ENCODE measurements around the gene OSBPL9. TPM values are rescaled to one million over a fixed set of nuclear protein-coding genes. Genes with fewer than 3 reads are reported as not detected.
"Not testable (repeated sequence)": the region's sequence is repeated elsewhere in the genome, so short reads cannot be mapped to it uniquely, and the experiment has no call there.

Gene OSBPL9
- total RNA-seq, 2 donors from 2014 or later, result 60.0 to 60.8 TPM

GRCh38 chr1:51600529-51600928, 16.4 kb upstream of the OSBPL9 start:
- no peak for TF ChIP-seq CTCF (IDR thresholded peaks at IDR 0.05)
- H3K9me3 ChIP-seq, result no peaks in the 10 kb centered on the region
- no peaks in the 10 kb centered on the region for H3K36me3 ChIP-seq
- DNase-seq (ENCODE audit: low spot score), result no peak
- no peaks in the 10 kb centered on the region for H3K4me1 ChIP-seq
- H3K27me3 ChIP-seq, result no peaks in the 10 kb centered on the region
- H3K27ac ChIP-seq, result no peak overlapping the region
- H3K4me3 ChIP-seq, result no peak overlapping the region

GRCh38 chr1:51600965-51601364, 15.9 kb upstream of the OSBPL9 start:
- Histone ChIP-seq H3K4me1 (peaks cover 0 to 4% of the 10 kb centered on the region in 2 donors), H3K36me3 (no peaks in the 10 kb centered on the region), H3K9me3 (no peaks in the 10 kb centered on the region), H3K27ac (no peak overlapping the region), H3K4me3 (no peak overlapping the region), H3K27me3 (no peaks in the 10 kb centered on the region)
- no peak for DNase-seq (ENCODE audit: low spot score)
- TF ChIP-seq CTCF (IDR thresholded peaks at IDR 0.05), result no peak

- Histone ChIP-seq H3K36me3 (no peaks in the 10 kb centered on the region), H3K9me3 (no peaks in the 10 kb centered on the region), H3K4me1 (peaks cover 0 to 7% of the 10 kb centered on the region in 2 donors), H3K27ac (no peak overlapping the region), H3K4me3 (no peak overlapping the region), H3K27me3 (no peaks in the 10 kb centered on the region)
- no peak for DNase-seq (ENCODE audit: low spot score)
- TF ChIP-seq CTCF (IDR thresholded peaks at IDR 0.05), result no peak
Measured at GRCh38 chr1:51605961-51606723, 10.8 kb upstream of the OSBPL9 start.

GRCh38 chr1:51607681-51608095, 9.2 kb upstream of the OSBPL9 start:
- no peaks in the 10 kb centered on the region for H3K36me3 ChIP-seq
- no peak for TF ChIP-seq CTCF (IDR thresholded peaks at IDR 0.05)
- no peaks in the 10 kb centered on the region for H3K9me3 ChIP-seq
- no peak overlapping the region for H3K27ac ChIP-seq
- H3K27me3 ChIP-seq, result no peaks in the 10 kb centered on the region
- no peak overlapping the region for H3K4me3 ChIP-seq
- DNase-seq (ENCODE audit: low spot score), result no peak
- peaks cover 0 to 12% of the 10 kb centered on the region in 2 donors for H3K4me1 ChIP-seq

GRCh38 chr1:51610104-51610503, 6.8 kb upstream of the OSBPL9 start:
- H3K4me1 ChIP-seq, result peaks cover 0 to 26% of the 10 kb centered on the region in 2 donors
- H3K4me3 ChIP-seq; H3K9me3 ChIP-seq; DNase-seq (ENCODE audit: low spot score); H3K36me3 ChIP-seq; H3K27me3 ChIP-seq: not testable (repeated sequence)
- H3K27ac ChIP-seq, result peak overlapping the region in 1 of 2 donors; percentile 67

GRCh38 chr1:51610637-51611036, 6.3 kb upstream of the OSBPL9 start:
- Histone ChIP-seq H3K4me1 (peaks cover 0 to 25% of the 10 kb centered on the region in 2 donors), H3K9me3 (no peaks in the 10 kb centered on the region), H3K27ac (peak overlapping the region in 1 of 2 donors; percentile 67), H3K4me3 (no peak overlapping the region), H3K36me3 (no peaks in the 10 kb centered on the region), H3K27me3 (no peaks in the 10 kb centered on the region)
- DNase-seq (ENCODE audit: low spot score), result no peak
- no peak for TF ChIP-seq CTCF (IDR thresholded peaks at IDR 0.05)
